Measurements from ENCODE around the gene PTGDS. TPM values are rescaled to one million over a fixed set of nuclear protein-coding genes. Genes with fewer than 3 reads are reported as not detected.

The PTGDS gene
- total RNA-seq, 1 donor from 2014 or later, result 225 TPM

- Histone ChIP-seq H3K27ac (no peak overlapping the region), H3K4me1 (no peaks in the 10 kb centered on the region), H3K9me3 (no peaks in the 10 kb centered on the region), H3K36me3 (peaks cover 10% of the 10 kb centered on the region), H3K4me3 (no peak overlapping the region), H3K27me3 (ENCODE audit: low read depth) (no peaks in the 10 kb centered on the region)
- TF ChIP-seq CTCF (IDR thresholded peaks at IDR 0.05), result no peak
- intact Hi-C loops (cut with DNase I), result no loop called here
- DNase-seq (no peak), ATAC-seq (no peak)
Observed at GRCh38 chr9:136935651-136936050, 41.7 kb upstream of the PTGDS start.

GRCh38 chr9:136936645-136937170 lies 40.6 kb upstream of the PTGDS start:
- H3K9me3 ChIP-seq, result no peaks in the 10 kb centered on the region
- intact Hi-C loops (cut with DNase I), result no loop called here
- H3K4me1 ChIP-seq, result no peaks in the 10 kb centered on the region
- no peak overlapping the region for H3K4me3 ChIP-seq
- H3K27me3 ChIP-seq (ENCODE audit: low read depth), result no peaks in the 10 kb centered on the region
- no peak overlapping the region for H3K27ac ChIP-seq
- H3K36me3 ChIP-seq, result peaks cover 20% of the 10 kb centered on the region
- TF ChIP-seq CTCF (IDR thresholded peaks at IDR 0.05), result no peak
- ATAC-seq, result no peak
- no peak for DNase-seq

GRCh38 chr9:136937186-136938001 lies 39.9 kb upstream of the PTGDS start:
- Histone ChIP-seq H3K27ac (no peak overlapping the region), H3K4me1 (no peaks in the 10 kb centered on the region), H3K36me3 (peaks cover 27% of the 10 kb centered on the region), H3K9me3 (no peaks in the 10 kb centered on the region), H3K27me3 (ENCODE audit: low read depth) (no peaks in the 10 kb centered on the region), H3K4me3 (no peak overlapping the region)
- DNase-seq, result no peak
- intact Hi-C loops (cut with DNase I), result no loop called here
- TF ChIP-seq CTCF (IDR thresholded peaks at IDR 0.05), result no peak
- ATAC-seq, result no peak

- H3K27ac ChIP-seq, result no peak overlapping the region
- ATAC-seq, result no peak
- intact Hi-C loops (cut with DNase I), result no loop called here
- peaks cover 35% of the 10 kb centered on the region for H3K36me3 ChIP-seq
- H3K27me3 ChIP-seq (ENCODE audit: low read depth), result no peaks in the 10 kb centered on the region
- H3K9me3 ChIP-seq, result no peaks in the 10 kb centered on the region
- no peak overlapping the region for H3K4me3 ChIP-seq
- TF ChIP-seq CTCF (IDR thresholded peaks at IDR 0.05), result no peak
- peaks cover 8% of the 10 kb centered on the region for H3K4me1 ChIP-seq
- DNase-seq, result no peak
Observed at GRCh38 chr9:136939431-136939995, 37.8 kb upstream of the PTGDS start.

- Histone ChIP-seq H3K9me3 (no peaks in the 10 kb centered on the region), H3K4me1 (peaks cover 11% of the 10 kb centered on the region), H3K36me3 (peaks cover 35% of the 10 kb centered on the region), H3K27ac (no peak overlapping the region), H3K27me3 (ENCODE audit: low read depth) (no peaks in the 10 kb centered on the region), H3K4me3 (no peak overlapping the region)
- intact Hi-C loops (cut with DNase I), result no loop called here
- ATAC-seq, result no peak
- no peak for DNase-seq
- no peak for TF ChIP-seq CTCF (IDR thresholded peaks at IDR 0.05)
Observed at GRCh38 chr9:136939996-136940525, 37.2 kb upstream of the PTGDS start.

All from lower lobe of right lung (tissue), 2 donors.